Gastrocnemius medialis (tissue), 4 donors: ENCODE data around the gene KRTAP16-1.

Experiments used
- CTCF ChIP-seq, 5 experiments: fragments of 450-650 bp in 3 of 5; fragments of 200-600 bp in 2 of 5; sonication (generic) in 2 of 5; IDR thresholded peaks in 4 of 5; conservative IDR thresholded peaks in 1 of 5; 1 replicate in 4 of 5; 2 replicates in 1 of 5; pipeline ENCODE4 v1.5.1; 2016 to 2019; ENCODE audit warnings: antibody characterized with exemption in 5 of 5, mild to moderate bottlenecking in 3 of 5, moderate library complexity in 3 of 5
- POLR2A ChIP-seq, 2 donors: fragments of 450-650 bp; IDR thresholded peaks; one replicate each; pipeline ENCODE4 v1.6.1; 2017; ENCODE audit warnings: antibody characterized with exemption in 2 of 2, mild to moderate bottlenecking in 2 of 2, moderate library complexity in 2 of 2

- TF ChIP-seq CTCF (IDR thresholded peaks at IDR 0.05 in 4 of 5, conservative IDR thresholded peaks at IDR 0.05 in 1 of 5) (no peak), POLR2A (IDR thresholded peaks at IDR 0.05) (no peak)
These were observed 43.7 kb upstream of the KRTAP16-1 start for GRCh38 chr17:41352597-41353366.
